Measurements from ENCODE around the gene CTNNBL1.

- TF ChIP-seq POLR2A (IDR thresholded peaks at IDR 0.05) (no peak), EP300 (IDR thresholded peaks at IDR 0.05) (no peak), CTCF (IDR thresholded peaks at IDR 0.05) (no peak)
Measured at GRCh38 chr20:37777012-37777950, 83.5 kb downstream of the CTNNBL1 start.
